Activated T-cell treated with anti-CD3 and anti-CD28 coated beads for 1 hour (primary cell): ENCODE results near the gene LEP.
A peak's percentile ranks its signal among the peaks of the same experiment; 100 is the strongest.

Experiments
- DNase-seq: peaks from one replicate; pipeline ENCODE4 v3.0.0-alpha.2; 2020; ENCODE audit warnings: low read depth

Gene LEP

GRCh38 chr7:128240696-128241386 lies at the start of gene LEP:
TSS of gene LEP (plus strand) at chr7:128241278. CDS start at chr7:128252019, 10,741 bp downstream.
- DNase-seq = no peak

GRCh38 chr7:128192497-128193142 lies 48.5 kb upstream of the LEP start:
- no peak for DNase-seq

- no peak for DNase-seq
These were observed 46.4 kb upstream of the LEP start for GRCh38 chr7:128194533-128195282.

- DNase-seq = no peak
These were observed 43.5 kb upstream of the LEP start for GRCh38 chr7:128197589-128197988.

GRCh38 chr7:128197989-128198580 lies 43.0 kb upstream of the LEP start:
- DNase-seq = no peak

GRCh38 chr7:128200376-128200775 lies 40.7 kb upstream of the LEP start:
- no peak for DNase-seq

- no peak for DNase-seq
These were observed 39.9 kb upstream of the LEP start for GRCh38 chr7:128201067-128201689.

GRCh38 chr7:128201690-128202085 lies 39.4 kb upstream of the LEP start:
- DNase-seq = no peak

GRCh38 chr7:128202287-128202957 lies 38.7 kb upstream of the LEP start:
- DNase-seq = no peak

GRCh38 chr7:128203047-128203491 lies 38.0 kb upstream of the LEP start:
- DNase-seq = no peak

GRCh38 chr7:128203710-128204214 lies 37.3 kb upstream of the LEP start:
- DNase-seq = no peak

GRCh38 chr7:128204455-128204854 lies 36.6 kb upstream of the LEP start:
- DNase-seq = no peak

- no peak for DNase-seq
These were observed 36.0 kb upstream of the LEP start for GRCh38 chr7:128205068-128205467.

GRCh38 chr7:128206017-128206746 lies 34.9 kb upstream of the LEP start:
- no peak for DNase-seq

GRCh38 chr7:128206747-128207500 lies 34.2 kb upstream of the LEP start:
- no peak for DNase-seq

GRCh38 chr7:128207609-128208008 lies 33.5 kb upstream of the LEP start:
- no peak for DNase-seq

GRCh38 chr7:128209229-128210035 lies 31.6 kb upstream of the LEP start:
- peak; percentile 46 for DNase-seq

- DNase-seq = no peak
These were observed 31.1 kb upstream of the LEP start for GRCh38 chr7:128210036-128210347.
